MCF 10A (cell line): ENCODE results near the gene TLE3. TPM values are rescaled to one million over a fixed set of nuclear protein-coding genes. Genes with fewer than 3 reads are reported as not detected.

Source experiments
- BruUV-seq: library from RNA; stranded (reverse); fragments of 400-500 nt; replicated peaks from 2 replicates; lab custom pipeline; 2021; lab: Mats Ljungman, UMichigan
- CTCF ChIA-PET: fragments of 300-600 bp; sonication (Branson Sonifier 250); formaldehyde crosslinking; extraction: SDS; loops from one replicate; lab custom pipeline; 2021; ENCODE audit warnings: antibody characterized with exemption, inconsistent platforms; lab: Yijun Ruan, JAX
- POLR2A ChIA-PET: fragments of 300-600, 350-650 bp; sonication (Branson Sonifier 250); formaldehyde crosslinking; extraction: SDS; loops from one replicate; lab custom pipeline; 2020; ENCODE audit warnings: antibody characterized with exemption, inconsistent platforms; lab: Yijun Ruan, JAX
- DNase-seq: peaks from one replicate; pipeline ENCODE4 v3.0.0-alpha.2; 2018; ENCODE audit not compliant: unreplicated experiment
- H3K27ac Mint-ChIP-seq: one replicate; pipeline ENCODE4 v1.8.0; 2022; ENCODE audit warnings: mild to moderate bottlenecking, low read depth, mixed read lengths; ENCODE audit not compliant: unreplicated experiment
- H3K27me3 Mint-ChIP-seq: one replicate; pipeline ENCODE4 v1.8.0; 2022; ENCODE audit warnings: mixed read lengths; ENCODE audit not compliant: insufficient read depth, unreplicated experiment
- H3K36me3 Mint-ChIP-seq: one replicate; pipeline ENCODE4 v1.8.0; 2022; ENCODE audit warnings: mild to moderate bottlenecking, moderate library complexity, mixed read lengths; ENCODE audit not compliant: insufficient read depth, unreplicated experiment
- H3K4me1 Mint-ChIP-seq: one replicate; pipeline ENCODE4 v1.8.0; 2022; ENCODE audit warnings: mixed read lengths; ENCODE audit not compliant: insufficient read depth, unreplicated experiment
- H3K4me3 Mint-ChIP-seq: one replicate; pipeline ENCODE4 v1.8.0; 2022; ENCODE audit warnings: mild to moderate bottlenecking, moderate library complexity, mixed read lengths; ENCODE audit not compliant: unreplicated experiment
- H3K9me3 Mint-ChIP-seq: one replicate; pipeline ENCODE4 v1.8.0; 2022; ENCODE audit warnings: mixed read lengths; ENCODE audit not compliant: unreplicated experiment
- CTCF ChIP-seq: fragments of 200-600 bp; IDR thresholded peaks from one replicate; pipeline ENCODE4 v1.8.0; 2022; ENCODE audit warnings: antibody characterized with exemption, mild to moderate bottlenecking; ENCODE audit not compliant: unreplicated experiment
- intact Hi-C: fragments of 100-400 bp; cut with micrococcal nuclease; formaldehyde crosslinking; loops from 2 replicates; pipeline ENCODE4 v1.14.1; 2022
- total RNA-seq: library from RNA; stranded (reverse); gene quantifications from 2 replicates; pipeline ENCODE4 v1.2.3, GENCODE V29; 2022

TLE3 gene
- total RNA-seq, 1 experiment from 2014 or later, result 23.2 TPM

DNA sequence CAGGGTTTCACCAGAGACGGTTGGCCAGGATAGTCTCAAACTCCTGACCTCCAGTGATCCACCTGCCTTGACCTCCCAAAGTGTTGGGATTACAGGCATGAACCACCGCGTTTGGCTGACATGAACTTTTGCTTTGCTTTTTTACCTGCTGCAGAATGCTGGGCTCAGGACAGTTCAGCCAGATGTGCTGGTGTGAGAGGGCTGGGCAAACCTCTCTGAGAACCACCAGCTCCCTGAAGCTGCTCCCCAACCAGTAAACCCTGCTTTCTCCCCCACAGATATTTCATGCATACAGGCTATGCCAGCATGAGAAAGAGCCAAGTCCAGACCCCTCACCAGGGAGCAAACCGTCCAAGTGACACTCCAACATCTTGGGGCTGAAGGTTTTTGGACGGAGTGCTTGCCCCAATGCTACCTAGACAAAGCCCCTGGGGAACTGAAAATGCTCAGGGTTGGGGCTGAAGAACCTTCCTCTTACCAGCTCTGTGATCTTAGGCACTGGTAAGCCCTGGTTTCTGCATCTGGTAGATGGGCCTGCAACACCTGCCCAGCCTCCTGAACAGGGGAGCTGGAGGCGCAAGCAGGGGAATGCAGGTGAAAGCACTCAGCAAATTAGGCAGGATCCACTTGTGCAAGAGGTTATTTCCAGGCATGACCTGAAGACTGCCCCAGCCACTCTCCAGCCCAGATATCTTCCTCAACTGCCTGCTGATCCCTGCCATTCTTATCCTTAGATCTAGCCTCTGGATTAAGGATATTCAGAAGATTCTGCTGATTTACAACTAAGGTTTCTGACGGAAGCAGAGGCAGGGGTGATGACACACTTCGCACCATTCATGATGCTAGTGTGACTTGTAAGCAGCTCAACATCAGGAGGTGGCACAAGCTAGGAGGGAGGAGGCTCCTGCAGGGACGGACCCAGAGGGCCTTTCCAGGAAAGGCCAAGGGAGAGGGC is 78.8 kb downstream of the TLE3 start:
- Mint-ChIP-seq H3K36me3 (peaks cover 5% of the 10 kb centered on the region), H3K9me3 (no peaks in the 10 kb centered on the region), H3K27ac (no peak overlapping the region), H3K27me3 (peaks cover 59% of the 10 kb centered on the region), H3K4me1 (peaks cover 16% of the 10 kb centered on the region), H3K4me3 (no peak overlapping the region)
- no peak for DNase-seq
- intact Hi-C loops, result no loop called here
- ChIA-PET POLR2A (no interaction called here), CTCF (no interaction called here)
- no TSS peak for BruUV-seq
- TF ChIP-seq CTCF, result no peak

DNA sequence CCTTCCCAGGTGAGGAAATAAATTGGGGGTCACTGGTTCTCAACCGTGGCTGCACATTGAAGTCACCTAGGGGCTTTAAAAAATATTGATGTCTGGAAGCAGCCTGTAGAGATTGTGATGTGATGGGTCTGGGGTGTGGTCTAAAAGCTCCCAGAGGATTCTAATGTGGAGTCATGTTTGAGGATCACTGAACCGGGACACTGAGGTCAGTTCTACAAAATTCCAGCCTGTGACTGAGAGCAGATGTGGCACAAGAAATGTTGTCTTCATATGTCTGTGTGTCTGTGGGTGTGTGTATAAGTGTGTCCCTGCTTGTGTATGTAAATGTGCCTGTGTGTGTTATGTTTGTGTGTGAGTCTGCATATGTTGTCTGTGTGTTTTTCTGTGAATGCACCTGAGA is 79.9 kb downstream of the TLE3 start:
- Mint-ChIP-seq H3K27ac (no peak overlapping the region), H3K36me3 (peaks cover 5% of the 10 kb centered on the region), H3K4me1 (peaks cover 5% of the 10 kb centered on the region), H3K9me3 (no peaks in the 10 kb centered on the region), H3K4me3 (no peak overlapping the region), H3K27me3 (peaks cover 67% of the 10 kb centered on the region)
- TF ChIP-seq CTCF, result no peak
- DNase-seq, result no peak
- ChIA-PET POLR2A (no interaction called here), CTCF (no interaction called here)
- BruUV-seq, result no TSS peak
- intact Hi-C loops, result no loop called here

DNA sequence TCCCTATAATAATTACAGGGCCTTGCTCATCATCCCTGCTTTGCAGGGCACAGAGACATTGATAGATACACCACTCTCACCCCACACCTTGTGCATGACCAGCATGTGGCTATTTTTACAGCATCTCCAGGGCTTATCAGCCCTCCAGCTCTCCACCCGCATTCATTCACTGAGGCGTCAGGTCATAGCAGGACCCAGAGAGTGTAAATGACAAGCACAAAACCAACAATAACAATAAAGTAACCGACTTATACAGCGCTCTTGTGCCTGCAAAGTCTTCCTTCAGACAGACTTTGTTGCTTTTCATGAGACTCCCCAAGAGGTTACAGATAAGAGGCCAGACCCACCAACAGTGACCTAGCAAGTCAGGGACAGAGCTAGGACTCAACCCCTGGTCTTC is 80.7 kb downstream of the TLE3 start:
- no TSS peak for BruUV-seq
- Mint-ChIP-seq H3K36me3 (peaks cover 5% of the 10 kb centered on the region), H3K9me3 (no peaks in the 10 kb centered on the region), H3K27ac (no peak overlapping the region), H3K4me3 (no peak overlapping the region), H3K4me1 (no peaks in the 10 kb centered on the region), H3K27me3 (peaks cover 67% of the 10 kb centered on the region)
- no peak for TF ChIP-seq CTCF
- DNase-seq, result no peak
- intact Hi-C loops, result no loop called here
- CTCF ChIA-PET, result no interaction called here
- POLR2A ChIA-PET, result no interaction called here

GRCh38 chr15:70016511-70016994 is 81.2 kb downstream of the TLE3 start:
- H3K27ac Mint-ChIP-seq, result no peak overlapping the region
- H3K27me3 Mint-ChIP-seq, result peaks cover 67% of the 10 kb centered on the region
- no TSS peak for BruUV-seq
- no peak for DNase-seq
- CTCF ChIA-PET, result no interaction called here
- POLR2A ChIA-PET, result no interaction called here
- no peak overlapping the region for H3K4me3 Mint-ChIP-seq
- no peaks in the 10 kb centered on the region for H3K4me1 Mint-ChIP-seq
- H3K9me3 Mint-ChIP-seq, result no peaks in the 10 kb centered on the region
- TF ChIP-seq CTCF, result no peak
- intact Hi-C loops, result no loop called here
- H3K36me3 Mint-ChIP-seq, result peaks cover 5% of the 10 kb centered on the region
